Measurements from ENCODE around the gene KCNQ4.
A peak's percentile ranks its signal among the peaks of the same experiment; 100 is the strongest.

KCNQ4 gene

GRCh38 chr1:40796939-40797667 lies 13.5 kb downstream of the KCNQ4 start:
- no peak for DNase-seq

DNA sequence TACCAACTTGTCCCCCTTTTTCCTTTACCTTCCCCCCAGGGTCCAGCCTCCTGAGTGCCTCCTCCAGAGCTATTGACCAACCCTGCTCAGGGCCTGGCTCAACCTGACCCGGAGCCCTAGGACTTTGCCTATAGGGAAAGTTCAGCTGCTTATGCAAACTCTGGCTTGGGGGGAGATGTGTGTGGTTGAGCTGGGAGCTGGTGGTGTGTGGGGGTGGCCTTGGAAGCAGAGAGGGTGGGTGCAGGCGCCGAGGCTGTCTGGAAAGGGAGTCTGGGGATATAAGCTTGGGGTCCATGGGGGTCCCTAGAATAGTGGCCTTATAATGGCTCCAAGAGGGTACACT lies 14.1 kb downstream of the KCNQ4 start:
- DNase-seq: no peak

DNA sequence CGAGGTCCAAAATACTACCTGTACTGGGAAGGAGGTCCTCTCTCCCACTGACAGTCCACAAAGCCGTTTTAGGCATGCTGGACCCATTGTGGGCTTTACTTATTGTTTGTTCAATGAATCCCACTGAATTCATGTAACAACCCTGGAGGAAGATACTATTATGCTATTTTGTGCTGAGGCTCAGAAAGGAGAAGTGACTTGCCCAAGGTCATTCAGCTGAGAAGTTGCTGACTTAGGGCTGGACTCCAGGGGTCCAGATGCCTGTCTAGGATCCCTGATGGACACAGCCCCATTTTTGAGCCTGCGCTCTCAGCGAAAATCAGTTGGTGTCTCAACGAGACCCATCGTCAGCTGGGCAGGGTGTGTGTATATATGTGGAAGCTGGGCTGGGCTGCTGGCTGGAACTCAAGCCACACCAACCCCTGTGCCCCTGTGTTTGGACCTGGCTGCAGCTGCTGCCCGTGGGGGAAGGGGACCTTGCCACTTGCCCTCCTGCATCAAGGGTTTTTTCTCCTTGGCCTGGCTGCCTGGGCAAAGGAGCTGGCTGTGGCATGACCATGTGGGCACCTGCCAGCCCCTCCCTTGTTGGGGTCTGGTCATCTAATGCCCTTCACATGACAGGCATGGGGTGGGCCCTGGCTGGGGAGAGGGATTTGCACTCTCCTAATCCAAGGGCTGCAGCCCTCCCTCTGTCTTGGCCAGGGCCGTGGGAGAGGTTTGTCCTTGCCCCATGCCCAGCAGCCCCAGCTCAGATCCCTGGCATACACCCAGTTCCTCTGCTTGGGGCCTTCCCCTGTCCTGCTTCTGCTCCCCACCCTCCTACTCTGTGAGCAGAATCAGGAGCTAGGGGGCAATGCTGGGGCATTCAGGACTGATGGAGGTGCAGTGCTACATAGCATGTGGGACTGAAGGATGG lies 15.0 kb downstream of the KCNQ4 start:
- DNase-seq: no peak

GRCh38 chr1:40799351-40799867 lies 15.8 kb downstream of the KCNQ4 start:
- DNase-seq: no peak

GRCh38 chr1:40801742-40802077 lies 18.1 kb downstream of the KCNQ4 start:
- DNase-seq: no peak

DNA sequence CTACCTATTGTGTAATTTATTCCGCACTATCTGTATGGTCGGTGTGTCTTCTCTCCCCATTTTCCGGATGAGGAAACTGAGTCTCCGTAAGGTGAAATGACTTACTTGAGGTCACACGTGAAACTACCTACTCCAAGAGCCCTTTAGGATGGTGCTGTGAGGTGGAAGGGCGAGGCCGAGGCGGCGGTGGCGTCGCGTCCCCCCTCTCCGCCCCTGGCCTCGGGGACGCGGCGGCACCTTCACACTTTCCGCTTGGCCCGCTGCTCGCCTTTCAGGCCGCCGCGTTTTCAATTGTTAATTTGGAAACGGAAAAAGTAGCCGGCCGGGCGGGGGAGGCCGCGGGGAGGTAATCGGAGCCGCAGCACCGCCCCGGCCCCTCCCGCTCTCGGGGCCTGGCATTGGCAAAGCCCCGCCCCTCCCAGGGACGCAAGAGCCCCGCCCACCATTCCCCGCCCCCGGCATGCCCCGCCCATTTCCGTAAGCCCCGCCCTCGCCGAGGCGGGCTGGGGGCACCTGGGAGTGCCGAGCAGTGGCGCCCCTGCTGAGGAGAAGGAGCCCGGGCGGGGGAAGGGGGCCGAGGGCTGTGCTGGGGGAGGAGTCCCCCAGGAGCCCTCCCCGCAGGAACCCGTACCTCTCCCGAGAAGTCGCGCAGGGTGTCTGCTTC lies 18.6 kb downstream of the KCNQ4 start:
- no peak for DNase-seq

- no peak for DNase-seq
These were observed 19.1 kb downstream of the KCNQ4 start for GRCh38 chr1:40802742-40803113.

DNA sequence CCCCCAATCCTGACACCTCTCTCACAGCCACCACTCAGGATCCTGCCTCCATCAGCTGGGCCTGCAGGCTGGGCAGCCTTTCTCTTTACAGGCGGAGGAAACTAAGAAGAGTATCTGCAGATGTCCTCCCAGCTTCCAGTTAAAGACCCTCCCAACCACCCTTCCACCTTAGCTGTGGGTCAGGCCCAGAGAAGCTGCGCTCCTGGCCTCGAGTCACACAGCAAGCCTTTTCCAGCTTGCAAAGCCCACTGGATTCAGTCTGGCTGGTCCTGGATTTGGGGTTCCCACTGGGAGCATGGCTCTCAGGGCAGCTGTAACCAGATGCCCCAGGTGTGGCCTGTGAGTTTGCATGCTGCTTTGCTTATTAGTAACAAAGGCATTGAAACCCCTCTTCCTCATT lies 19.9 kb downstream of the KCNQ4 start:
- no peak for DNase-seq

DNA sequence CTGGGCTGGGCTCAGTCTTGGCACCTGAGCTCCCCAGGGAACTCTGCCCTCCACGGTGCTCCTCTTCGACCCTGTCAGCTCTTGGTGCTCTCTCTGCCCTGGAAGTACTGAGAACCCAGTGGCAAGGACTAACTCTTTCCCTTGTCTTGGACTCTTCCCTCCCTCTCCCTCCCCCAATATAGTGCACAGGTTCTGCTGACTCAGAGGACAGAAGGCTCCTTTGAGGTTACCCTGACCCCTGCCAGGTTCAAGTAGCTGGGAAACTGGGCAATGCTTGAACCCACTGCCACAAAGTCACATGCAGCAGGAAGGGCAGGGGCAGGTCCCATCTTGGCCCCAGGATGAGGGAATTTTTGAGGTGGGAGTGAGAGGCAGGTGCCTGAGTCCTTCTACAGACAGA lies 20.3 kb downstream of the KCNQ4 start:
- DNase-seq: no peak

DNA sequence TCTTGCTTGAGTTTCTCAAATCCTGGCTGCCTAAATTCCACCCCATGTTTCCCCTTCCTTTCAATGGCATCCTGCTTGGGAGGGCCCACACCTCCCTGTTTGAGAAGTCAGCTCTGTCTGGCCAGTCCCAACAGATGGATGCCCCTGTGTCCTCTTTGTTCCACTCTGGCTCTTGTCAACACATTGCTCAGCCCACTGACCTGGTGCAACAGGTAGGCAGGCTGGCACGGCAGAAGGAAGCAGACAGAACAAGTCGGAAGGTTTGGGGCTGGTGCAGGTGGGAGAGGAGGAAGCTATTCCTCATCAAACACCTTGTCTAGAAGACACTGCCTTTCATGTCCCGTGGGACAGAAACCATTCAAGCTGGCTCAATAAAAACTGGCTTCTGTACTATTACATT lies 22.7 kb downstream of the KCNQ4 start:
- no peak for DNase-seq

DNA sequence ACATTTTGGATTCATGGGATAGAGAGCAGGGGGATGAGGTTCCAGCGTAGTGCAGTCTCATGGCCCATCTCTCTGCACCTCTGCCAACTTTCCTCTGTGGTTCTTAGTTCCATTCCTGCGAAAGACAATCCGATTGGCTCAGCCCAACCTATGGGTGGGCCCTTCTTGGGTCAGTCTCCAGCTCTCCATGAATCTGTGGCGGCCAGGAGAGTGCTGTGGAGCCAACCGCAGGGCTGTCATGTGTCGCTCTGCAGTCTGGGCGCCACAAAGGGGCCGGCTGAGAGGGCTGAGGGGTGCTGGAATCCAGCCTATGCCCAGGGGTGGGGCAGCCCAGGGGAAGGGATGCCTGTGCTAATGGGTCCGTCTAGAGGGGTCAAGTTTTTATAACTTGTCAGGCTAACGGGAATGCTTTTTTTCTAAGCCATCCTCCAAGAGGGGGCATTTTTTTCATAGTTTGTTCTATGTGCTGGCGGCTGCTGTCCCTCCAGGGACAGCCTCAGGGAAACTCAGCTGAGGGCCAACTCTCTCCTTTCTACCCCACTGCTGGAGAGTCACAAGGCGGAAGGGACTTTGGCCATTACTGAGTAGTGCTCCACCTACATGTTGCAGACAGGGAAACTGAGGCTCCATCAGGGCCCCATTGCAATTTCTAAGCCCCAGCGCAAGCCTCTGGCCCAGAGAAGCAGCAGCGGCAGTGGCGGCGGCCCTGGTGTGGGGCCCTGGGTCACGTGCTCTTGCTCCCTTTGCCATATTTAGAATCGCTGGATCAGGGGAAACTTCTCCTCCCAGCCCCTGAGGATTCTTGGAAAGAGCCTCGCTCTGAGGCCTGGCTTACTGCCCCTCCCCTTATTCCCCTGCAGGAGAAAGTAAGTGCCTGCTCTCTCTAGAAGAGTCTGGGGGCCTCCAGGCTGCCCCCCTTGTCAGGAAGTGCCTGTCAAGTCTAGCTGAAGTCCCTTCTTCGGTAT lies 23.4 kb downstream of the KCNQ4 start:
- no peak for DNase-seq

DNA sequence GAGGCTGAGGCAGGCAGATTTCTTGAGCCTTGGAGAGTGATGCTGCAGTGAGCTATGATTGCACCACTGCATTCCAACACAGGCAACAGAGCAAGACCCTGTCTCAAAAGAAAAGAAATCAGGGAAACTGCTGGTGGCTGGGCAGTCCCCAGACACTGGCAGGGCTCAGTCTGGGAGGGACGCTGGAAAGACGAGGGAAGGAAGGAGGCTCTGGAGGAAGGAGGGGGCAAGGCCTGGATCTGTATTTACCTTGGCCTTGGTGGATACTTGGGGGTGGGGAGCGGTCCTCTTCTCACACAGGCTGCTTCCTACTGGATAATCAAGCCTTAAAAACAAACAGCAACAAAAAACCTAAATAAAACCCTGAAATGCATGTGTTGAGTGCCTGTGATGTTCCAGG lies 24.4 kb downstream of the KCNQ4 start:
- no peak for DNase-seq

- DNase-seq: no peak
These were observed 24.9 kb downstream of the KCNQ4 start for GRCh38 chr1:40808444-40808843.

DNA sequence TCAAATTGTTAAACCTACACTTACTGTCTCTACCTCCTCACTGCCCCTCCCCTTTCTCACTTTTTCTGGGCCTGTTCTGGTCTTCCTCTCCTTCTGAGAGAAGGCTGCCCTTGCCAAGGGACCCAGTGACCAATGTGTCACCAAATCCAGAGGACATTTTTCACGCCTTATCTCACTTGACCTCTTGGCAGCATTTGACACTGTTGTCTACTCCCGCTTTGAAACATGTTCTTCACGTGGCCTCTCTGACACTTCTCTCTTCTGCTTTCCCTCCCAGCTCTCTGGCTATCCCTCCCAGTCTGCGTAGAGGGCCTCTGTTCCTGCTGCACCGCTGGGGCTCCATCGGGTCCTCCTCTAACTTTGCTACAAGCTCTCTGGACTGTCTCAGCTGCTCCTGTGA lies 25.3 kb downstream of the KCNQ4 start:
- peak in 1 of 2 donors; percentile 8 for DNase-seq

- no peak for DNase-seq
These were observed 27.3 kb downstream of the KCNQ4 start for GRCh38 chr1:40810927-40811326.

DNA sequence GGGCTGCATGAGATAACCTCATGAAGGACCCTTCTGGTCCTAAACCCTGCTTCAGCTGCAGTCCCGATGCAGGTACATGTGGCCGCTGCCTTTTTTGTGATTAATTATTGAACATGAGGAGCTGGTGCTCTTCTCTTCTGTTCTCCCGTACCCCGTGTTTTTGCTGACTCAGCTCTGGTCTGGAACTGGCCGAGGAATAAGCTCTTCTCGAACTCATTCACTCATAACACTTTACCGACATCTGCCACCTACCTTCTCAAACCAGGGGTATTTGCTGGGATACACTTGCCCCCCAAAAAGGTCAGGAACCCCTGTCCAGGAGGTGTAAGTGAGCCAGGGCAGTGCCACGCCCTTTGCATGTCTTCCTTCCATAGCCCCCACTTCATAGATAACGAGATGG lies 31.8 kb downstream of the KCNQ4 start:
- DNase-seq: no peak

GRCh38 chr1:40817791-40818263 lies 34.2 kb downstream of the KCNQ4 start:
- DNase-seq: no peak

DNA sequence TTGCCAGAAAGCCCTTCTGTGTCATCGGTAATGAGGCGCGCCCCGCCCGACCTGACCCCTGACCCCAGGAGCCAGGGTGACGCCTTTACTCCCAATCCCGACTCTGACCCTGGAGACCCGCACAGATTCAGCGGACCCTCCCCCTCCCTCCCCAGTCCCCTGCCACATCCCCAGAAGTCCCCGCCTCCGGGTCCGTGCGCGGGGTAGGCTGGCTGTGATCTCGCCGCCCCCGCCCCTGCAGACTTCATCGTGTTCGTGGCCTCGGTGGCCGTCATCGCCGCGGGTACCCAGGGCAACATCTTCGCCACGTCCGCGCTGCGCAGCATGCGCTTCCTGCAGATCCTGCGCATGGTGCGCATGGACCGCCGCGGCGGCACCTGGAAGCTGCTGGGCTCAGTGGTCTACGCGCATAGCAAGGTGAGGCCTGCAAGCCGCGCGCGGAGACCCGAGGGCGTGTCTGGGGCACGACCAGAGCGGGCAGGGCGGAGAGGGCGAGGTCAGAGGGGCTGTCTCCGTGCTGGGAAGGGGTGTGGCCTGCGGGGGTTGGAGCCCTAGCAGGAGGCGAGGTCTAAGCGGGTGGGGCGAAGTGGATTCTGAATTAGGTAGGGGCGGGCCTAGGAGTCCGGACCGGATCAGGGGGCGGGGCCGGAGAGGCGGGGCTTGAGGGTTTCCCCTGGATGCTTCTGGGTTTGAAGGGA lies 34.8 kb downstream of the KCNQ4 start:
- DNase-seq: no peak

- no peak for DNase-seq
These were observed 35.5 kb downstream of the KCNQ4 start for GRCh38 chr1:40819101-40819500.

- DNase-seq: no peak
These were observed 36.7 kb downstream of the KCNQ4 start for GRCh38 chr1:40820251-40820797.
